GM18502 (cell line): ENCODE measurements around the gene ASPA.
"Not testable (repeated sequence)": the region's sequence is repeated elsewhere in the genome, so short reads cannot be mapped to it uniquely, and the experiment has no call there.

Experiments used
- ATAC-seq: cut with Tn5 transposase; IDR thresholded peaks from one replicate; pipeline ENCODE4 v1.9.1; 2021; ENCODE audit warnings: mild to moderate bottlenecking; ENCODE audit not compliant: unreplicated experiment, poor library complexity

ASPA gene

GRCh38 chr17:3506054-3506453 lies 30.3 kb downstream of the ASPA start:
- ATAC-seq, result no peak

GRCh38 chr17:3507071-3507470 lies 31.3 kb downstream of the ASPA start:
- ATAC-seq, result no peak

GRCh38 chr17:3507869-3508268 lies 32.1 kb downstream of the ASPA start:
- no peak for ATAC-seq

- no peak for ATAC-seq
These were observed 34.3 kb downstream of the ASPA start for GRCh38 chr17:3510090-3510489.

- ATAC-seq, result no peak
These were observed 36.2 kb downstream of the ASPA start for GRCh38 chr17:3511852-3512504.

- no peak for ATAC-seq
These were observed 36.8 kb downstream of the ASPA start for GRCh38 chr17:3512505-3513171.

GRCh38 chr17:3513305-3514035 lies 37.7 kb downstream of the ASPA start:
- ATAC-seq, result no peak

- ATAC-seq, result not testable (repeated sequence)
These were observed 38.4 kb downstream of the ASPA start for GRCh38 chr17:3514167-3514566.

GRCh38 chr17:3514873-3515272 lies 39.1 kb downstream of the ASPA start:
- no peak for ATAC-seq

GRCh38 chr17:3519472-3519871 lies 43.7 kb downstream of the ASPA start:
- ATAC-seq, result not testable (repeated sequence)

GRCh38 chr17:3524024-3524423 lies 48.2 kb downstream of the ASPA start:
- ATAC-seq, result no peak

- ATAC-seq, result no peak
These were observed 50.7 kb downstream of the ASPA start for GRCh38 chr17:3526491-3526890.

GRCh38 chr17:3526971-3527370 lies 51.2 kb downstream of the ASPA start:
- ATAC-seq, result no peak

GRCh38 chr17:3527468-3527867 lies 51.7 kb downstream of the ASPA start:
- no peak for ATAC-seq

- no peak for ATAC-seq
These were observed 52.1 kb downstream of the ASPA start for GRCh38 chr17:3527896-3528295.

GRCh38 chr17:3528403-3528851 lies 52.6 kb downstream of the ASPA start:
- no peak for ATAC-seq

GRCh38 chr17:3528880-3529511 lies 53.2 kb downstream of the ASPA start:
- ATAC-seq, result no peak

- ATAC-seq, result no peak
These were observed 54.3 kb downstream of the ASPA start for GRCh38 chr17:3529817-3530741.

- ATAC-seq, result no peak
These were observed 55.7 kb downstream of the ASPA start for GRCh38 chr17:3531266-3532101.
